WTC11 (cell line): ENCODE data around the gene BTBD2. TPM values are rescaled to one million over a fixed set of nuclear protein-coding genes. Genes with fewer than 3 reads are reported as not detected.

Experiments
- ATAC-seq: fragments of 200-7000 bp; cut with Tn5 transposase; 2 replicates; pipeline ENCODE4 v1.10.0; 2021; ENCODE audit warnings: mild to moderate bottlenecking, moderate library complexity
- CTCF ChIA-PET: fragments of 300-600 bp; sonication (Branson Sonifier 250); formaldehyde crosslinking; loops from one replicate; lab custom pipeline; 2021; ENCODE audit warnings: antibody characterized with exemption; lab: Charles Lee
- POLR2A ChIA-PET: fragments of 350-600 bp; sonication (Branson Sonifier 250); formaldehyde crosslinking; loops from one replicate; lab custom pipeline; 2021; ENCODE audit warnings: antibody characterized with exemption; lab: Charles Lee
- DNase-seq: peaks from one replicate; pipeline ENCODE4 v3.0.0; 2021; ENCODE audit warnings: low spot score
- H3K27ac Mint-ChIP-seq: 2 replicates; pipeline ENCODE4 v1.8.0; 2021; ENCODE audit warnings: mixed read lengths
- H3K27me3 Mint-ChIP-seq: 2 replicates; pipeline ENCODE4 v1.8.0; 2021; ENCODE audit warnings: low read depth, mild to moderate bottlenecking, moderate library complexity, mixed read lengths
- H3K36me3 Mint-ChIP-seq: 2 replicates; pipeline ENCODE4 v1.8.0; 2021; ENCODE audit warnings: mixed read lengths
- H3K4me1 Mint-ChIP-seq: 2 replicates; pipeline ENCODE4 v1.8.0; 2022; ENCODE audit warnings: mixed read lengths
- H3K4me3 Mint-ChIP-seq: 2 replicates; pipeline ENCODE4 v1.8.0; 2021; ENCODE audit warnings: mild to moderate bottlenecking, moderate library complexity, mixed read lengths
- H3K9me3 Mint-ChIP-seq: 2 replicates; pipeline ENCODE4 v1.8.0; 2021; ENCODE audit warnings: mixed read lengths
- AR ChIP-seq: fragments of 250-450 bp; sonication (Bioruptor Pico); IDR thresholded peaks from 2 replicates; pipeline ENCODE4 v1.9.0; 2021; ENCODE audit warnings: mild to moderate bottlenecking
- ARID4B ChIP-seq: sonication (generic); formaldehyde crosslinking; IDR thresholded peaks from 2 replicates; pipeline ENCODE4 v1.8.0; 2023; ENCODE audit warnings: missing genetic modification reagents, mild to moderate bottlenecking, borderline replicate concordance
- ATF1 ChIP-seq: sonication (generic); formaldehyde crosslinking; IDR thresholded peaks from 2 replicates; pipeline ENCODE4 v1.8.1; 2023; ENCODE audit warnings: mild to moderate bottlenecking, moderate library complexity, missing genetic modification reagents
- CDX4 ChIP-seq: fragments of 250-450 bp; sonication (Bioruptor Pico); IDR thresholded peaks from 2 replicates; pipeline ENCODE4 v1.9.0; 2021; ENCODE audit warnings: moderate library complexity, mild to moderate bottlenecking, inconsistent platforms, borderline replicate concordance
- ERG ChIP-seq: fragments of 250-450 bp; sonication (Bioruptor Pico); IDR thresholded peaks from 2 replicates; pipeline ENCODE4 v1.8.0; 2021; ENCODE audit warnings: mild to moderate bottlenecking
- FOXP4 ChIP-seq: sonication (generic); formaldehyde crosslinking; IDR thresholded peaks from 2 replicates; pipeline ENCODE4 v1.8.0; 2022; ENCODE audit warnings: mild to moderate bottlenecking, missing genetic modification reagents
- IRF2 ChIP-seq: sonication (generic); formaldehyde crosslinking; IDR thresholded peaks from 2 replicates; pipeline ENCODE4 v1.8.0; 2022; ENCODE audit warnings: low read depth, missing genetic modification reagents, borderline replicate concordance
- MXD4 ChIP-seq: fragments of 250-450 bp; sonication (Bioruptor Pico); IDR thresholded peaks from 2 replicates; pipeline ENCODE4 v1.8.0; 2021; ENCODE audit warnings: mild to moderate bottlenecking, moderate library complexity, borderline replicate concordance
- NFATC4 ChIP-seq: fragments of 250-450 bp; sonication (Bioruptor Pico); IDR thresholded peaks from 2 replicates; pipeline ENCODE4 v1.9.0; 2021; ENCODE audit warnings: mild to moderate bottlenecking
- RELA ChIP-seq: sonication (generic); formaldehyde crosslinking; IDR thresholded peaks from 2 replicates; pipeline ENCODE4 v1.8.1; 2022; ENCODE audit warnings: missing genetic modification reagents, mild to moderate bottlenecking, borderline replicate concordance
- SMAD4 ChIP-seq: sonication (generic); formaldehyde crosslinking; IDR thresholded peaks from 2 replicates; pipeline ENCODE4 v1.8.0; 2022; ENCODE audit warnings: mild to moderate bottlenecking, missing genetic modification reagents
- TP53 ChIP-seq: sonication (generic); formaldehyde crosslinking; IDR thresholded peaks from 2 replicates; pipeline ENCODE4 v1.8.1; 2023; ENCODE audit warnings: mild to moderate bottlenecking, missing genetic modification reagents
- ZBTB43 ChIP-seq: sonication (generic); formaldehyde crosslinking; IDR thresholded peaks from 2 replicates; pipeline ENCODE4 v1.8.1; 2023; ENCODE audit warnings: mild to moderate bottlenecking, missing genetic modification reagents
- ZNF121 ChIP-seq: sonication (generic); formaldehyde crosslinking; IDR thresholded peaks from 2 replicates; pipeline ENCODE4 v1.8.0; 2023; ENCODE audit warnings: missing genetic modification reagents
- ZNF138 ChIP-seq: sonication (generic); formaldehyde crosslinking; conservative IDR thresholded peaks from 2 replicates; pipeline ENCODE4 v1.8.1; 2022; ENCODE audit warnings: mild to moderate bottlenecking, moderate library complexity, missing genetic modification reagents
- ZNF281 ChIP-seq: sonication (generic); formaldehyde crosslinking; IDR thresholded peaks from 2 replicates; pipeline ENCODE4 v1.8.0; 2023; ENCODE audit warnings: mild to moderate bottlenecking, missing genetic modification reagents
- ZNF317 ChIP-seq: sonication (generic); formaldehyde crosslinking; IDR thresholded peaks from 2 replicates; pipeline ENCODE4 v1.8.1; 2023; ENCODE audit warnings: low read depth, mild to moderate bottlenecking, moderate library complexity, missing genetic modification reagents, borderline replicate concordance
- ZNF396 ChIP-seq: fragments of 250-450 bp; sonication (Bioruptor Pico); IDR thresholded peaks from 2 replicates; pipeline ENCODE4 v1.8.0; 2021; ENCODE audit warnings: mild to moderate bottlenecking, moderate library complexity, borderline replicate concordance
- ZNF512 ChIP-seq: sonication (generic); formaldehyde crosslinking; IDR thresholded peaks from 2 replicates; pipeline ENCODE4 v1.8.1; 2022; ENCODE audit warnings: missing genetic modification reagents, borderline replicate concordance
- ZNF671 ChIP-seq: fragments of 250-450 bp; sonication (Bioruptor Pico); IDR thresholded peaks from 2 replicates; pipeline ENCODE4 v1.8.0; 2021; ENCODE audit warnings: mild to moderate bottlenecking
- total RNA-seq: library from RNA; stranded (reverse); gene quantifications from 3 replicates; pipeline ENCODE4 v1.2.3, GENCODE V29; 2021

BTBD2 gene
- total RNA-seq, 1 experiment from 2014 or later = 106 TPM

- ATAC-seq = no peak
- Mint-ChIP-seq H3K27ac (no peak overlapping the region), H3K27me3 (no peaks in the 10 kb centered on the region), H3K36me3 (no peaks in the 10 kb centered on the region), H3K4me1 (peaks cover 23% of the 10 kb centered on the region), H3K9me3 (no peaks in the 10 kb centered on the region), H3K4me3 (no peak overlapping the region)
- CTCF ChIA-PET = interaction anchor here (1.2 kb wide), 1 partner anchor 12 kb away, joined by 5 read pairs; no protein-coding TSS in a partner anchor
- POLR2A ChIA-PET = no interaction called here
- TF ChIP-seq ZNF281 = no peak
- no peak for TF ChIP-seq ARID4B (CRISPR knock-in tag)
- TF ChIP-seq MXD4 (CRISPR knock-in tag) = no peak
- no peak for TF ChIP-seq IRF2 (CRISPR knock-in tag)
- no peak for TF ChIP-seq ZNF396 (CRISPR knock-in tag)
- TF ChIP-seq CDX4 (CRISPR knock-in tag) = no peak
- TF ChIP-seq ZNF121 (CRISPR knock-in tag) = no peak
- no peak for TF ChIP-seq ZBTB43 (CRISPR knock-in tag)
- no peak for TF ChIP-seq ZNF138
- TF ChIP-seq TP53 (CRISPR knock-in tag) = no peak
- TF ChIP-seq FOXP4 (CRISPR knock-in tag) = no peak
- TF ChIP-seq ZNF512 = no peak
- no peak for TF ChIP-seq RELA (CRISPR knock-in tag)
- TF ChIP-seq ZNF317 (CRISPR knock-in tag) = no peak
- no peak for TF ChIP-seq NFATC4 (CRISPR knock-in tag)
- TF ChIP-seq AR (CRISPR knock-in tag) = no peak
- TF ChIP-seq ERG (CRISPR knock-in tag) = no peak
- TF ChIP-seq SMAD4 (CRISPR knock-in tag) = no peak
- TF ChIP-seq ATF1 (CRISPR knock-in tag) = no peak
- no peak for TF ChIP-seq ZNF671 (CRISPR knock-in tag)
- DNase-seq = no peak
Measured at GRCh38 chr19:2063824-2064223, 48.3 kb upstream of the BTBD2 start.
